ENCODE data around the gene ANKRD33B. TPM values are rescaled to one million over a fixed set of nuclear protein-coding genes. Genes with fewer than 3 reads are reported as not detected.

The ANKRD33B gene
- total RNA-seq, 1 experiment from 2014 or later: 6.9 TPM

- Histone ChIP-seq H2AFZ (ENCODE audit: low read length) (no peak overlapping the region), H4K20me1 (ENCODE audit: control insufficient read depth, insufficient read depth, insufficient read length) (peaks cover 2% of the 10 kb centered on the region), H2BK15ac (ENCODE audit: low read depth, low read length) (no peak overlapping the region), H3K9me3 (ENCODE audit: control insufficient read depth, low read depth, low read length) (no peaks in the 10 kb centered on the region), H2BK20ac (ENCODE audit: low read depth, low read length, poor library complexity, severe bottlenecking) (no peak overlapping the region), H3K27ac (ENCODE audit: insufficient read length, low read depth, low read length) (no peak overlapping the region), H2AK5ac (ENCODE audit: insufficient read length, low read length) (no peak overlapping the region), H3K79me1 (ENCODE audit: insufficient read depth, low read depth, low read length, poor library complexity, severe bottlenecking) (no peaks in the 10 kb centered on the region), H3K23ac (ENCODE audit: insufficient read length, low read depth, low read length) (no peak overlapping the region), H2BK5ac (ENCODE audit: insufficient read length, low read length) (no peak overlapping the region), H3K9ac (ENCODE audit: extremely low read depth, insufficient read length, low read length) (no peak overlapping the region), H2BK120ac (ENCODE audit: low read depth, low read length, poor library complexity, severe bottlenecking) (no peak overlapping the region), H2BK12ac (ENCODE audit: insufficient read length, low read depth, low read length) (no peak overlapping the region), H4K5ac (ENCODE audit: insufficient read length, low read depth, low read length) (no peak overlapping the region), H3K4me1 (ENCODE audit: insufficient read depth, low read length) (no peaks in the 10 kb centered on the region), H3T11ph (ENCODE audit: low read length) (no peak overlapping the region), H3K4me2 (ENCODE audit: insufficient read depth, insufficient read length, low read length) (no peak overlapping the region), H3K14ac (ENCODE audit: insufficient read depth, low read length) (no peak overlapping the region), H3K56ac (ENCODE audit: insufficient read length, low read depth, low read length) (no peak overlapping the region), H3K4ac (ENCODE audit: low read depth, low read length) (no peak overlapping the region), H4K91ac (ENCODE audit: insufficient read length, low read depth, low read length) (no peak overlapping the region), H3K27me3 (ENCODE audit: insufficient read depth, low read length) (no peaks in the 10 kb centered on the region), H3K79me2 (ENCODE audit: insufficient read depth, low read length) (no peaks in the 10 kb centered on the region), H4K8ac (replicated peaks; ENCODE audit: insufficient read length, low read depth, low read length) (no peak overlapping the region), H3K23me2 (ENCODE audit: insufficient read length, low read depth, low read length, poor library complexity, severe bottlenecking) (no peaks in the 10 kb centered on the region), H3K18ac (ENCODE audit: insufficient read length, low read depth, low read length) (no peak overlapping the region)
- Mint-ChIP-seq H3K27ac (no peak overlapping the region), H3K9me3 (peaks cover 2 to 4% of the 10 kb centered on the region in 2 experiments; a peak in 3 of 5 replicates), H3K4me3 (no peak overlapping the region), H3K4me1 (peaks cover 0 to 6% of the 10 kb centered on the region in 2 experiments; a peak in 1 of 4 replicates), H3K36me3 (ENCODE audit: insufficient read depth in 1 of 3, low read depth in 3 of 3) (no peaks in the 10 kb centered on the region; a peak in 1 of 7 replicates), H3K27me3 (ENCODE audit: low read depth) (peaks cover 8% of the 10 kb centered on the region)
- no peak for TF ChIP-seq CTCF (conservative IDR thresholded peaks at IDR 0.05)
- DNase-seq: no peak
- WGBS (ENCODE audit: extremely low coverage, insufficient read length, low lambda C conversion rate): no CpG with 5 or more reads among the region's 7 CpGs
Observed at GRCh38 chr5:10543585-10544040, 20.3 kb upstream of the ANKRD33B start.
